Fibroblast of upper back skin (primary cell): ENCODE results near the gene CALM3.

Experiments used
- DNase-seq: peaks from one replicate; pipeline ENCODE4 v3.0.0-alpha.2; 2013

CALM3 gene

DNA sequence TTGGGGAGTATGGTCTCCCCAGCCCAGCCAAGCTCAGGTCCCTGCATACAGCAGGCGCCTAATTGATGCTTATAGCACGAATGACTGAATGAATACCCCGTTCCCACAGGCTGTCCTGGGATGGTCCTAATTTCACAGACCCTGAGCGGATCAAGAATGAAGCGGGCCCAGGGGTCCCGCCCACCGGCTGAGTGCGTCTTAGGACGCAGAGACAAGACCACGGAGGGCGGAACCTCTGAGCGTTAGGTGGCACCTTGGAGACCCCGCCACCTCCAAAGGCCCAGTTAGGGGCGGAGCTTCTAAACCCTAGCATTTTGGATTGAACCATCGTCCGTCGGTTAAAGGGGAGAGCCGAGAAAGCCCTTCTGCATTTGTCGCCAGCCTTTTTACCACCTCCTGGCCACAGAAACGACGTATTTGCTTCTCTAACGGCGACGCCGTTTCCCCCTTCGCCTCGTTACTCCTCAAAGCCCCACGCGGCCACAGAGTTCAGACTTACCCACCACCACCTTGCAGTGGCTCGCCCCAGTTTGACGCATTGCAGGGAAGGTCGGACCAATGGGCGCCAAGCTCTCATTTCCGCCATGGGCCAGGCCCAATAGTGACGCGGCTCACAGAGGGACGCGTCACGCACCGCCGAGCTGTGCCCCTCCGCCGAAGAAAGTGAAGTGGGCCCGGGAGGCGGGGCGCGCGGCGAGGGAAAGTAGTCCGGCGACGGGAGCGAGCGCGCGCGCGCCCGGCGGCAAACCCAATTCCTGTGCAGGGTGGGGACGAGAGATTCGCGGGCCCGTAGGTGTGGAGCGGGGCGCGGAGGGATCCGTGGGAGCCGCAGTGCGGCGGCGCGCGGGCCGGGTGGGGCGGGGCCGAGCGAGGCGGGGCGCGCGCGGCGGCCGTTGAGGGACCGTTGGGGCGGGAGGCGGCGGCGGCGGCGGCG, 479 bp upstream of the CALM3 start:
- peak; percentile 96 for DNase-seq

DNA sequence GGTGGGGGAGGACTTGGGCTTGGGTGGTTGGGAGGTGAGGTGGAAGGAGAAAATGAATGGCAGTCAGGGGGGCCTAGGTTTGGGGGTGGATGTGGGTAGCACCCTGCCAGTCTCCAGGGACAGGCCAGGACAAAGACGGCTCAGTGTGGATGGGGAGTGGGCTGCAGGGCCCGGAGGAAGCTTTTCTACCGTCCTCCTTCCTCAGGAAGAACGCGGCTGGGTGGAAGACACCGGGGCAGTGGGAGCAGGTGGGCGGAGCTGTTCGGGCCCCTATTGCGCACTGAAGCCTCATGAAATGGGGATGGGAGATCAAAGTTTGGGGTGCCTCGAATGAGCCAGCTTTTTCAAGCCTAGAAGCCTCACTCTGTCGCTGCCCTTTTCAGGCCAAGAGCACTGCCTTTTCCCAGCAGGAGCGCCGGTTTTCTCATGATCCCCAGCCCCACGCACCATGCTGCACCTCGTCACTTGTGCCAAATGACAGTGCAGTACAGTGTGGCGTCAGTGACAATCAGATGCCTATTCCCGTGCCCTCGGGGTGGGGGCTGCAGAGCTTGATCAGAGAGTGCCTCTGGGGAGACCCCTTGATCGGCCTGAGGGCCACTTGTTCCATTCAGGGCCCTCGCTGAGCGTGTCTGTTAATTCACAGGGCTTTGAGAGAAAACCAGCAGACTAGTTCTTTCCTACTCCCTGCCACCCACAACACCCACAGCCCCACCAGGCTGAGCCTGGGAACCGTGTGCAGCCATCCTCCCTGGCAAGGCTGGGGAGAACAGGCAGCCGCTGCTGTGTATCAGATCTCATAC, 1.5 kb downstream of the CALM3 start:
- no peak for DNase-seq

DNA sequence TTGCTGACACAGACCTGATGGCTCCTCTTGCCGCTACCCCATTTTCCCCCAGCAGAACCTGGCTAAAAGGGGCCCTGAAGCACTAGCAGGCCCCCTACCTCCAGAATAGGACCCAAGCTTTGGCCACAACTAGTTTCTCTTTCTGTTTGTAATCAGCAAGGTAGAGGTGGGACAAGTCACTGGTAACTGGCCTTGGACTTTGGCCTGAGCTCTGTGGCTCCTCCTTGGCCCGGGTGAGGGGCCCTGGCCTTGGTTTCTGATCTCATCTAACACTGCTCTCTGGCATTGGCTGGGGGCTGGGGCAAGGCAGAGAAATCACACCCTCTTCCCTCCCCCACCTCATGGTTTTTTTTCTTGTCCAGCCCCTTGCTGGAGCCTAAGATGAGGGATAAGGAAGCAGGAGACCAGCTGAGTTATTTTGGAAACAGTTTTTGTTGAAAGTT, 2.1 kb downstream of the CALM3 start:
- DNase-seq: no peak

DNA sequence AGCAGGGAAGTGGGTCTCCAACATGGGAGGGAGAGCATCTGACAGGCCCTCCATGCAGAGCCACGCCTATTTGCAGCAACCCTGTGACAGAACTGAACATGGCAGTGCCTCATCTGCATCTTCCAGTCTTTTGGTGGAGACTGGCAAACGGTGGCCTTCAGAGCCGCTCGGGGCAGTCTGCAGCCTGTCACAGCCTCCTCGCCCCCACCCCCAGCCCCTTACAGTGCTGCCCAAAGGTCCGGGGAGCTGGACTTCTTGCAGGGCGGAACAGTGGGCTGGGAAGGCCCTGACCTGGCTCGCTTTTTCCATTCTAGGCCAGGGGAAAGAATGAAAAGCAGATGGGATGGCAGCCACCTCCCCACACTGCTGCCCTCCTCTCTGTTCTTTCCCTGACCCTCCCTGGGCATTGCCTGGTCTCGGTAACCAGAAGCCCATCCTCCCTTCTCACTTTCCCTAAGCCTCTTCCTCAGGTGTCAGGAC, 2.7 kb downstream of the CALM3 start:
- no peak for DNase-seq

DNA sequence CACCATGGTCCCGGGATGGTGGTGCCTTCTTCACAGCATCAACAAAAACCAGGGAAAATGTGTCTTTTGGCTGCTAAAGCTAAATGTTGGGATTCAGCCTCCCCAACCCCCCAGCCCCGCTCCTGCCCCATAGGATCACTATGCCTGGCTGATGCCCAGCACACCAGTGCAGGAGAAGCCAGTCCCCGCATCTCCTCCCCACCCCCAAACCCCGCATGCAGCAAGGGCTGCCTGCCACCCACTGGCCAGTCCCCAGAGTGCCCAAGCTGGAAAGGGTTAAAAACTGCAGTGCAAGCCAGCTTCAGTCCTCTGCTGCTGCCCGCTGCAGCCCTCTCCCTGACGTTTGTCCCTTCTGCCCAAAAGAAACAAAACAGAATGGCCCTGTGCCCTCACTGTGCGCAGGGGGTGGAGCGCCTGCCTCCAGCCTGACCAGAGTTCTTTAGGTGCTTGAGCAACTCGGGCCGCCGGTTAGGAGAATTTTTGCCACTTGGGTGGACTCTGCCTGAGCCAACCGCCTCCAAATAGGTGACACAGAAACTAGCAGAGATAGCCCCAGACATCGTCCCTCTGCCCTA, 3.7 kb downstream of the CALM3 start:
- no peak for DNase-seq

DNA sequence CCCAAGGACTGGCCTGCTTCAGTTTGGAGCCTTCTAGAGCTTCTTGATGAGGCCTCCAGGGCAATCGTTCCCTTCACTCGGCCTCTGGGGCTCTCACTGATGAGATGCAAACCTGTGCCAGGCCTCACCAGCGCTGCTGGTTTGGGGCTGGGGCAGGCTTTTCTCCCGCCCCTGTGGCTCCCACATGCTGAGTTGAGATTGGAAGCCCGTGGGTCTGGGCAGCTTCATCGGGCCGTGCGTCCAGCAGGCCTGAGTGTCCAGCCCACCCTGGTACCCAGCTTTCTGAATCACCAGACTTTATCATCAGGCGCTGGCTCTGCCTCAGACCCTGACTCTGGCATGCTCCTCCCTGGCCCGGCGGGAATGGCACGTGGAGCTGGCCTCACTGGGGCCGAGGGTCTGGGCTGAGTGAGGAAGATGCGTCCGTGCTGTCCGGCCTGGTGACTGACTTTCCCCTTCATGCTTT, 4.3 kb downstream of the CALM3 start:
- DNase-seq: no peak

DNA sequence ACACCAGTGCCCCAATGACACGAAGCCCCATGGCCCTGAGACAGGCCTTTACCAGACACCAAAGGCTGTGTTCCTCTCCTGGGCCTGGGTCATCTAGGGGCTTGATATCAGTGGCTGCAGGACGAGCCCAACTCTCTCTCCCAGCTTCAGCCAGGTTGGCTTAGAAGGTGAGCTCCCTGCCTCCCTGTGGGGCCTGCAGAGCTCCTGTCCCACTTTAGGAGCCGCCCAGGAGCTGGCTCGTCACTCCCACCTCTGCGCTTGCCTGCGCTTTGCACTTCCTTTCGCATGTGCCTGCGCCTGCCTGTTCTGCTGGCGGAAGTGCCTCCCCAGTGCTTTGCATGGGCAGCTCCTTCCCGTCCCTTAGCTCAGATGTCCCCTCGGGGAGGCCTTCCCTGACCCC, 4.9 kb downstream of the CALM3 start:
- no peak for DNase-seq

DNA sequence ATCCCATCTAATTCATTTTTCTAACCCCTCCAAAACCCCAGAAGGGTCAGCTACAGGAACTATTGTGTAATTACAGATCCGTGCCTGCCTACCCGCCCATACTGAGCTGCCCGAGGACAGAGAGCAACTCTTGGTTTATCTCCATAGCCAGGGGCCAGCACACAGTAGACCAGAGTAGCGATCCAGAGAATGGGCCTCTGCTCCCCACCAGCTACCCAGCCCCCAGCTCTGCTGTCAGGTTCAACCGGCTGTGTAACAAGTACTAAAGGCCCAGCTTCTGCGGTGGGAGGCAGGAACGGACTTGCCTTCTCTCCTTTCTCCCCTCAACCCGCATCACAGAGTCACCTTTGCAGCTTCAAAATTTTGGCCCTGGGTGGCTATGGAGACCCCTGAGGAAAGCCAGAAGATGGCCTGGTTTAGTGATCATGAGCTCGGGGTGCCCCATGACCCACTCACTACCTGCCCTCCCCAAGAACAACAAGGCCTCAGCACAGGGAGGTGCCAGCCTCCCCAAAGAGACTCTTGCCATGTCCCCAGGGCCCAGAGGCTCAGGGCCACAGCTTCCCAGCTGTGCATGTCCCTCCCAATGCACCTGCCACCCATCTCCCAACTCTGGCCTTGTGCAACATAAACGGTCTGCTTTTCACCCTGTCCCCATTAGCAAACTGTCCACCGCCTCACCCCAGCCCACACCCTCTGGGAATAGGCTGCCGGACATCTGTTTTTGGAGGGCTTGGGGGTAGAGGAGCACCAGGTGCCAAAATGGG, 5.7 kb downstream of the CALM3 start:
- no peak for DNase-seq

DNA sequence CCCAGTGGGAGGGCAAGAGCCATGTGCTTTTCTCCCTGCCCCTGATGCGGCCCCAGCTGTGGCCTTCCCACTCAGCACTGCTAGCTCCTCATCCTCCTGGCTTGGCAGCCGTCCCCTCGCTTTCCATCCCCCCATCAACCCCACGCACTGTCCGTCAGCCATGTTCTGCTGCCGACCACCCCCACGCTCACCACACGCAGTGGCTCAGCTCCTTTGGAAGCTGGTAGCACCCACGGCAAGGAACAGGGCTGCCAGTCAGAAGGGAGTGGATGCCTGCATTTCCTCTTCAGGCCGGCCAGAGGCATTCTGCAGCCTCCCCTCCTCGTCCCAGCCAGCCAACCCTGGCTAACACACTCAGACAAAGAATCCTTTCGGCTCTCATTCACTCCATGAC, 6.3 kb downstream of the CALM3 start:
- DNase-seq: no peak

DNA sequence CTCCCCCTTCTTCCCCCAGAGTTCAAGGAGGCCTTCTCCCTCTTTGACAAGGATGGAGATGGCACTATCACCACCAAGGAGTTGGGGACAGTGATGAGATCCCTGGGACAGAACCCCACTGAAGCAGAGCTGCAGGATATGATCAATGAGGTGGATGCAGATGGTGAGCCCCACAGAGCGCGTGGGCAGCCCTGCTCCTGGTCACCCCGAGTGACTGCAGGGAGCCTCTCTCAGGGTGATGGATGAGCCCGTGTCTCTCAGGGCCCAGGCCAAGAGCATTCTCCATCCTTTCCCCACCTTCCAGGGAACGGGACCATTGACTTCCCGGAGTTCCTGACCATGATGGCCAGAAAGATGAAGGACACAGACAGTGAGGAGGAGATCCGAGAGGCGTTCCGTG, 7.0 kb downstream of the CALM3 start:
- DNase-seq: no peak

DNA sequence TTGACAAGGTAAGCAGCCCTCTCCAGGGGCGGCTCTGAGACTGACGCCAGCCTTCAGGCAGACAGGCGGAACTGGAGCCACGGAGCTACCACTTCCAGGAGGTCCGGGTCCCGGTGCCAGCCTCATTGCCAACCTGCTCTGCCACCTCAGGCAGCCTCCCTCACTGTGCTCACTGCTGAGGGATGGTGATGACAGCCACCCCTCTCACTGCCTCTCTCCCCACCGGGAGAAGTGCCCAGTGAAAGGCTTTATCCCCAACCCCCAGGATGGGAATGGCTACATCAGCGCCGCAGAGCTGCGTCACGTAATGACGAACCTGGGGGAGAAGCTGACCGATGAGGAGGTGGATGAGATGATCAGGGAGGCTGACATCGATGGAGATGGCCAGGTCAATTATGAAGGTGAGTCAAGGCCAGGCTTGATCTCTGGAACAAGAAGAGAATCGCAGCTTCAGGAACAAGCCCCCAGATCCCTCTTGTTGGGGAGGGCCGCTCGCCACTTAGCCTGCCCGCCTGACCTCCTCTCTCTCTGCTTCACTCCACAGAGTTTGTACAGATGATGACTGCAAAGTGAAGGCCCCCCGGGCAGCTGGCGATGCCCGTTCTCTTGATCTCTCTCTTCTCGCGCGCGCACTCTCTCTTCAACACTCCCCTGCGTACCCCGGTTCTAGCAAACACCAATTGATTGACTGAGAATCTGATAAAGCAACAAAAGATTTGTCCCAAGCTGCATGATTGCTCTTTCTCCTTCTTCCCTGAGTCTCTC, 7.6 kb downstream of the CALM3 start:
- DNase-seq: no peak

DNA sequence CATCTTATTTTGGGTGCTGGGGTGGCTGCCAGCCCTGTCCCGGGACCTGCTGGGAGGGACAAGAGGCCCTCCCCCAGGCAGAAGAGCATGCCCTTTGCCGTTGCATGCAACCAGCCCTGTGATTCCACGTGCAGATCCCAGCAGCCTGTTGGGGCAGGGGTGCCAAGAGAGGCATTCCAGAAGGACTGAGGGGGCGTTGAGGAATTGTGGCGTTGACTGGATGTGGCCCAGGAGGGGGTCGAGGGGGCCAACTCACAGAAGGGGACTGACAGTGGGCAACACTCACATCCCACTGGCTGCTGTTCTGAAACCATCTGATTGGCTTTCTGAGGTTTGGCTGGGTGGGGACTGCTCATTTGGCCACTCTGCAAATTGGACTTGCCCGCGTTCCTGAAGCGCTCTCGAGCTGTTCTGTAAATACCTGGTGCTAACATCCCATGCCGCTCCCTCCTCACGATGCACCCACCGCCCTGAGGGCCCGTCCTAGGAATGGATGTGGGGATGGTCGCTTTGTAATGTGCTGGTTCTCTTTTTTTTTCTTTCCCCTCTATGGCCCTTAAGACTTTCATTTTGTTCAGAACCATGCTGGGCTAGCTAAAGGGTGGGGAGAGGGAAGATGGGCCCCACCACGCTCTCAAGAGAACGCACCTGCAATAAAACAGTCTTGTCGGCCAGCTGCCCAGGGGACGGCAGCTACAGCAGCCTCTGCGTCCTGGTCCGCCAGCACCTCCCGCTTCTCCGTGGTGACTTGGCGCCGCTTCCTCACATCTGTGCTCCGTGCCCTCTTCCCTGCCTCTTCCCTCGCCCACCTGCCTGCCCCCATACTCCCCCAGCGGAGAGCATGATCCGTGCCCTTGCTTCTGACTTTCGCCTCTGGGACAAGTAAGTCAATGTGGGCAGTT, 8.6 kb downstream of the CALM3 start:
- no peak for DNase-seq

DNA sequence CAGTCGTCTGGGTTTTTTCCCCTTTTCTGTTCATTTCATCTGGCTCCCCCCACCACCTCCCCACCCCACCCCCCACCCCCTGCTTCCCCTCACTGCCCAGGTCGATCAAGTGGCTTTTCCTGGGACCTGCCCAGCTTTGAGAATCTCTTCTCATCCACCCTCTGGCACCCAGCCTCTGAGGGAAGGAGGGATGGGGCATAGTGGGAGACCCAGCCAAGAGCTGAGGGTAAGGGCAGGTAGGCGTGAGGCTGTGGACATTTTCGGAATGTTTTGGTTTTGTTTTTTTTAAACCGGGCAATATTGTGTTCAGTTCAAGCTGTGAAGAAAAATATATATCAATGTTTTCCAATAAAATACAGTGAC, 9.3 kb downstream of the CALM3 start:
- DNase-seq: no peak

DNA sequence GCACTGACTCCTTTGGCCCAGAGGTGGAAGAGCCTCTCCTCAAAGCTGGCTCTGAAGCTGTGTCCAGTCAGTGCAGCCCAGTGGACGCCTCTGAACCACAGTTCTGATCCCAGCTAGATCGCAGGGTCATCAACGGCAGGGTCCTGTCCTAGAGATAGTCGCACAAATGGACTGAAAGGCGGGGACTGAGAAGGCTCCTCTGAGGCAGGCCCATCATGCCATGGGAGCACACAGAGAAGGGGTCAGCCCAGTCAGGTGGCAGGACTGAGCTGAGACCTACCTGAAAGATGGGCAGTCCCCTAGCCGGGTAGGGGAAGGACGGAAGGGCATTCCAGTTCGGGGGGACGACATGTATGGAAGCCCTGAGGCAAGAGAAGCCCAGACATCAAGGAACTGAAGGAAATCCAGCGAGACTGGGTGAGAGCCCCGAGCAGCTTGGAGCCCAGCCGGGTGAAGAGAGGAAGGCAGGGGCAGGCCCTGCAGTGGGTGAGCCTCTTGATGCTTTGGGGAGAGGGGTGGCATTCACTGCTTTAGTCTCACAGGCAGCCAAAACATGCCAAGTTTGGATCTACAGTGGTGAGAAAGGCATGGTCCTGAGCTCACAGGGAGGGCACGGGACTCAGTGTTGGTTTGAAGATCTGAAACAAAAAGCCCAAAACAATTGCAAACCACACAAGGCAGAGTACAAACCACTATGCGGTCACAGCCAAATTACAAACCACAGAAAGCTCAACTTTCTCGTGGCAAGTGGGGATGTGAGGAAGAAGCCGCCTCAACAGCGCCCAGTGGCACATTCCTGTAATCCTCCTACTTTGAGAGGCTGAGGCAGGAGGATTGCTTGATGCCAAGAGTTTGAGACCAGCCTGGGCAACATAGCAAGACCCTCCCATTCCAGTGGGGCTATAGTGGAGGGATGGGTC, 10.0 kb downstream of the CALM3 start:
- DNase-seq: peak; percentile 46

DNA sequence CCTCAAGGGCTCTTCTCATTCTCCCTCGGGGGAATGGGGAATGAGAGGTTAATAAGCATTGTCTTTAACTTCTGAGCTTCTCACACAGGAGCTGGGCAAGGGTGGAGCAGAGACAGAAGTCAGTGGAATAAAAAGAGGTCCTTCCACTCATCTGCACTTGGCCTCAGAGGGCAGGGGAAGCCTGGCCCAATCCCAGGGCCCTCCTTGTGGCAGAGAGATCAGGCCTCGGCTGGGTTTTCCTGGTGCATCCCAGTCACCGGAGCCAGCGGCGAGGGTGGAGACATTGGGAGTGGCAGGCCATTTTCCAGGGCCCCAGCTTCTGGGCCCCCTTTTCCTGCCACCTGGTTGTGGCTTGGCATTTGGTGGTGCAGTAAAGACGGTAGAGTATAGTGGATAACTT, 10.6 kb downstream of the CALM3 start:
- no peak for DNase-seq

DNA sequence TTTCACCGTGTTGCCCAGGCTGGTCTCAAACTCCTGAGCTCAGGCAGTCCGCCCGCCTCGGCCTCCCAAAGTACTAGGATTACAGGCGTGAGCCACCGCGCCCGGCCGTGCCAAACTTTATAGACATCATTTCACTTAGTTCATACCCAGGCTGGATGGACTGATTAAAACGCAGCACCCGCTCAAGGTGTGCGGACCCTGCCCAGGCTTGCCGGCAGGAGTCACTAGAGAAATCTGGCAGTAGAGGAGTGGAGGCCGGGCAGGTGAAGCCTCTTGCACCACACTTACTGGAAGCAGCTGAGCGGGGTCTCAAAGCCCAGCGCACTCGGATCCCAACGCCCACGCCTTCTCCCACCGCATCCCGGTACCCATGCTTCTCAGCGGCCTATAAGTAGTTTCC, 12.4 kb downstream of the CALM3 start:
- no peak for DNase-seq

DNA sequence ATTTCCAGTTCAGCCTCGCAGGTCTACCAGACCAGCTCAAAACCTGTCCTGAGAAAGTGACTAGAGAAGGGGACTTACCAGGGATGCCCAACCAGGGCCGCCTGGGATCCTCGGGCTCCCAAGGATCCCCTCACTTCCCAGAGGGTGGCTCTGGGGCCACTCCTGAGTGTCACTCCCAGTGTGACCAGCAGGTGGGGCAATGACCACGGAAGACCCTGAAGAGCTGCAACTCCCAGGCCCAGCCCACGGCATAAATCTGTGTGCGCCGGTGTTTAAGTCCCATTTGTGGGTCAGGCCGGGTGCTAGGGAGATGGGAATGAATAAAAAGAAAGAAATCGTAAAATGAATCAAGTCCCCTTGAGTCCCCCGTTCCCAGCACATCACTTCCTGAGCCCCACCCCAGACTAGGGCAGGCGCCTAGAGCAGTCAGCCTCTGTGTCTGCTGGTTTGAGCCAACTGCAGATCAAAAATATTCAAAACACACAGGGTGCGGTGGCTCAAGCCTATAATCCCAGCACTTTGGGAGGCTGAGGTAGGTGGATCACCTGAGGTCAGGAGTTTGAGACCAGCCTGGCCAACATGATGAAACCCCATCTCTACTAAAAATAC, 13.1 kb downstream of the CALM3 start:
- DNase-seq: peak; percentile 77

DNA sequence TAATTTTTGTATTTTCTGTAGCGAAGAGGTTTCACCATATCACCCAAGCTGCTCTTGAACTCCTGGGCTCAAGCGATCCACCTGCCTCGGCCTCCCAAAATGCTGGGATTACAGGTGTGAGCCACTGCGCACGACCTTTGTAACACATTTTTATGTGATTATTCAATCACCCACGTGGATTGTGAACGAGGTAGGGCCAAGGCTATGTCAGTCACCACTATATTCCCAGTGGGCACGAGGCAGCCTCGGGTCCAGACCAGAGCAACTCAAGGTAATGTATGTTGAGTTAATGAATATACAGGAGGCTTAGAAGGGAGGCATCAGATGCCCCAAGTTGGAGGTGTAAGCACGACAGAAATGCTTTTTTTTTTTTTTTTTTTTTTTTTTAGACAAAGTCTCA, 14.8 kb downstream of the CALM3 start:
- DNase-seq: no peak

DNA sequence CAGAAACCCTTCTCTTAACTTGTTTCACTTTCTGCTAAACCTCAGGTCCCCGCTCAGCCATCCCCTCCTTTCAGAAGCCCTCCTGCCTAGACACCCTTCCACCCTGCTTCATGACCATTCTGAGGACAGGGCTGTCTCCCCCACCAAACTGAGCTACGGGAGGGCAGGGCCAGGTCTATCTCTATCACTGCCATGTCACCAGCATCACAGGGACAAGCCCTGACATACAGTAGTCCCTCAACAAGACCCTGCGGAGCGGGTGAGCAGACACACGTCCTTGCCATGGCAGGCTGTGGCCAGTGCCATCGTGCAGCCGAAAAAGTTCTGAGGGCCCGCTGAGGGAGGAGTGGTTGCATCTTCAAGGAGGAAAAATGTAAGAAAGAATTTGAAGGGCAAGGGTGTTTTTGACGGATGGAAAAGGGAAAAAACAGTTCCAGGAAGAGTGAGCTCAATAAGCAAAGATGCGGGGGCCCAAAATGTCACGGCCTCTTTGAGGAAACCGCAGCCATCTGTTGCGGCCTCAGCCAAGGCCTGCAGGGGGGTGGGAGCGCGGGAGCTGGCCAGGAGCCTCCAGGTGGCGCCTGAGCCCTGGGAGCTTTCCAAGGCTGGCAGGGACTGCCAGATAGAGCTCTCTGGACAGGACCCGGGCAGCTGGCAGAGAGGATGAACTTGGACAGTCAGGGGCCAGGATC, 15.6 kb downstream of the CALM3 start:
- peak; percentile 71 for DNase-seq
